Measurements from ENCODE around the gene PLK5. TPM values are rescaled to one million over a fixed set of nuclear protein-coding genes. Genes with fewer than 3 reads are reported as not detected.
"Not testable (repeated sequence)": the region's sequence is repeated elsewhere in the genome, so short reads cannot be mapped to it uniquely, and the experiment has no call there.

Gene PLK5
- polyA plus RNA-seq, 1 donor from 2014 or later: 3.6 TPM

- TF ChIP-seq POLR2AphosphoS5 (IDR thresholded peaks at IDR 0.05): no peak
- TF ChIP-seq REST (IDR thresholded peaks at IDR 0.05; ENCODE audit: borderline replicate concordance): no peak
- TF ChIP-seq EZH2 (IDR thresholded peaks at IDR 0.05; ENCODE audit: borderline replicate concordance, insufficient read depth, low read length, poor library complexity, severe bottlenecking): no peak
- TF ChIP-seq SMC3 (conservative IDR thresholded peaks at IDR 0.05; ENCODE audit: poor library complexity): no peak
- H3K79me2 ChIP-seq (replicated peaks; ENCODE audit: insufficient read depth, low read length): no peaks in the 10 kb centered on the region
- H3K4me3 ChIP-seq (ENCODE audit: low read length): no peak overlapping the region
- H3K27ac ChIP-seq (ENCODE audit: low read length): no peak overlapping the region
- no peaks in the 10 kb centered on the region for H3K9me3 ChIP-seq (ENCODE audit: low read length)
- no peak overlapping the region for H3K4me2 ChIP-seq (ENCODE audit: low read length)
- H3F3A ChIP-seq (ENCODE audit: insufficient read depth, low read length, poor library complexity, severe bottlenecking): no peaks in the 10 kb centered on the region
- no peak overlapping the region for H2AFZ ChIP-seq (ENCODE audit: low read depth, low read length)
- no peak overlapping the region for H3K9ac ChIP-seq (ENCODE audit: low read length)
- H3K9me2 ChIP-seq (ENCODE audit: insufficient read depth, low read length): no peaks in the 10 kb centered on the region
- H3K27me3 ChIP-seq (ENCODE audit: insufficient read depth, low read depth, low read length): no peaks in the 10 kb centered on the region
- no peaks in the 10 kb centered on the region for H4K20me1 ChIP-seq (ENCODE audit: insufficient read depth)
- H3K36me3 ChIP-seq (ENCODE audit: insufficient read depth, low read length): no peaks in the 10 kb centered on the region
Measured at GRCh38 chr19:1496714-1497577, 26.9 kb upstream of the PLK5 start.

- Histone ChIP-seq H3K4me3 (ENCODE audit: low read length) (no peak overlapping the region), H4K20me1 (ENCODE audit: insufficient read depth) (no peaks in the 10 kb centered on the region), H3K27ac (ENCODE audit: low read length) (no peak overlapping the region), H3K9me2 (ENCODE audit: insufficient read depth, low read length) (no peaks in the 10 kb centered on the region), H3K79me2 (replicated peaks; ENCODE audit: insufficient read depth, low read length) (no peaks in the 10 kb centered on the region), H2AFZ (ENCODE audit: low read depth, low read length) (no peak overlapping the region), H3K9me3 (ENCODE audit: low read length) (no peaks in the 10 kb centered on the region), H3K36me3 (ENCODE audit: insufficient read depth, low read length) (no peaks in the 10 kb centered on the region), H3F3A (ENCODE audit: insufficient read depth, low read length, poor library complexity, severe bottlenecking) (no peaks in the 10 kb centered on the region), H3K27me3 (ENCODE audit: insufficient read depth, low read depth, low read length) (no peaks in the 10 kb centered on the region), H3K4me2 (ENCODE audit: low read length) (no peak overlapping the region), H3K9ac (ENCODE audit: low read length) (no peak overlapping the region)
- TF ChIP-seq RAD21 (conservative IDR thresholded peaks at IDR 0.05): no peak
- no peak for TF ChIP-seq MXI1 (conservative IDR thresholded peaks at IDR 0.05; ENCODE audit: poor library complexity, severe bottlenecking)
- TF ChIP-seq EP300 (conservative IDR thresholded peaks at IDR 0.05; ENCODE audit: poor library complexity, severe bottlenecking): no peak
- TF ChIP-seq EZH2 (IDR thresholded peaks at IDR 0.05; ENCODE audit: borderline replicate concordance, insufficient read depth, low read length, poor library complexity, severe bottlenecking): no peak
- TF ChIP-seq REST (IDR thresholded peaks at IDR 0.05; ENCODE audit: borderline replicate concordance): no peak
- TF ChIP-seq SMC3 (conservative IDR thresholded peaks at IDR 0.05; ENCODE audit: poor library complexity): no peak
- no peak for TF ChIP-seq TAF1 (IDR thresholded peaks at IDR 0.05; ENCODE audit: low read depth)
- TF ChIP-seq POLR2AphosphoS5 (IDR thresholded peaks at IDR 0.05): no peak
- TF ChIP-seq CTCF (IDR thresholded peaks at IDR 0.05; ENCODE audit: poor library complexity, severe bottlenecking): no peak
Measured at GRCh38 chr19:1497578-1498235, 26.2 kb upstream of the PLK5 start.

- not testable (repeated sequence) for H2AFZ ChIP-seq (ENCODE audit: low read depth, low read length); H3K9me2 ChIP-seq (ENCODE audit: insufficient read depth, low read length); H3K4me3 ChIP-seq (ENCODE audit: low read length); H3K4me2 ChIP-seq (ENCODE audit: low read length); H3K9me3 ChIP-seq (ENCODE audit: low read length); H3K79me2 ChIP-seq (replicated peaks; ENCODE audit: insufficient read depth, low read length); H3K27ac ChIP-seq (ENCODE audit: low read length); H4K20me1 ChIP-seq (ENCODE audit: insufficient read depth); H3F3A ChIP-seq (ENCODE audit: insufficient read depth, low read length, poor library complexity, severe bottlenecking); H3K9ac ChIP-seq (ENCODE audit: low read length); H3K36me3 ChIP-seq (ENCODE audit: insufficient read depth, low read length); H3K27me3 ChIP-seq (ENCODE audit: insufficient read depth, low read depth, low read length)
Measured at GRCh38 chr19:1499231-1499630, 24.6 kb upstream of the PLK5 start.
